Mesothelial cell of epicardium (in vitro differentiated cells): ENCODE results near the gene CHRNA7. TPM values are rescaled to one million over a fixed set of nuclear protein-coding genes. Genes with fewer than 3 reads are reported as not detected.

Experiments
- DNase-seq, 2 experiments: peaks; one replicate each; pipeline ENCODE4 v3.0.0; 2021; ENCODE audit warnings: low spot score in 2 of 2; ENCODE audit not compliant: unreplicated experiment in 2 of 2
- H3K27ac Mint-ChIP-seq: 2 replicates; pipeline ENCODE4 v1.8.0; 2021; ENCODE audit warnings: mixed read lengths
- H3K27me3 Mint-ChIP-seq: 2 replicates; pipeline ENCODE4 v1.8.0; 2021; ENCODE audit warnings: low read depth, mixed read lengths
- H3K36me3 Mint-ChIP-seq: 2 replicates; pipeline ENCODE4 v1.8.0; 2021; ENCODE audit warnings: mixed read lengths
- H3K4me1 Mint-ChIP-seq: 2 replicates; pipeline ENCODE4 v1.8.0; 2021; ENCODE audit warnings: mixed read lengths
- H3K4me3 Mint-ChIP-seq: 2 replicates; pipeline ENCODE4 v1.8.0; 2021; ENCODE audit warnings: mild to moderate bottlenecking, moderate library complexity, mixed read lengths
- H3K9me3 Mint-ChIP-seq: 2 replicates; pipeline ENCODE4 v1.8.0; 2021; ENCODE audit warnings: mixed read lengths
- total RNA-seq: library from RNA; stranded (reverse); gene quantifications from 3 replicates; pipeline ENCODE4 v1.2.1, GENCODE V29; 2021
- TF ChIP-seq, protein P1 (sequence below): fragments of 200-600 bp; sonication (generic); IDR thresholded peaks from one replicate; pipeline ENCODE4 v1.5.0; 2021; ENCODE audit warnings: antibody characterized with exemption; ENCODE audit not compliant: unreplicated experiment

The CHRNA7 gene
- total RNA-seq, 1 donor from 2014 or later = 3.0 TPM

- TF ChIP-seq, protein P1, sequence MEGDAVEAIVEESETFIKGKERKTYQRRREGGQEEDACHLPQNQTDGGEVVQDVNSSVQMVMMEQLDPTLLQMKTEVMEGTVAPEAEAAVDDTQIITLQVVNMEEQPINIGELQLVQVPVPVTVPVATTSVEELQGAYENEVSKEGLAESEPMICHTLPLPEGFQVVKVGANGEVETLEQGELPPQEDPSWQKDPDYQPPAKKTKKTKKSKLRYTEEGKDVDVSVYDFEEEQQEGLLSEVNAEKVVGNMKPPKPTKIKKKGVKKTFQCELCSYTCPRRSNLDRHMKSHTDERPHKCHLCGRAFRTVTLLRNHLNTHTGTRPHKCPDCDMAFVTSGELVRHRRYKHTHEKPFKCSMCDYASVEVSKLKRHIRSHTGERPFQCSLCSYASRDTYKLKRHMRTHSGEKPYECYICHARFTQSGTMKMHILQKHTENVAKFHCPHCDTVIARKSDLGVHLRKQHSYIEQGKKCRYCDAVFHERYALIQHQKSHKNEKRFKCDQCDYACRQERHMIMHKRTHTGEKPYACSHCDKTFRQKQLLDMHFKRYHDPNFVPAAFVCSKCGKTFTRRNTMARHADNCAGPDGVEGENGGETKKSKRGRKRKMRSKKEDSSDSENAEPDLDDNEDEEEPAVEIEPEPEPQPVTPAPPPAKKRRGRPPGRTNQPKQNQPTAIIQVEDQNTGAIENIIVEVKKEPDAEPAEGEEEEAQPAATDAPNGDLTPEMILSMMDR = no peak
- Mint-ChIP-seq H3K4me3 (no peak overlapping the region), H3K27me3 (no peaks in the 10 kb centered on the region), H3K9me3 (peaks cover 65% of the 10 kb centered on the region), H3K4me1 (no peaks in the 10 kb centered on the region), H3K36me3 (peaks cover 9% of the 10 kb centered on the region), H3K27ac (no peak overlapping the region)
- DNase-seq = no peak
These were observed 36.8 kb downstream of the CHRNA7 start for GRCh38 chr15:32067115-32067514.

DNA sequence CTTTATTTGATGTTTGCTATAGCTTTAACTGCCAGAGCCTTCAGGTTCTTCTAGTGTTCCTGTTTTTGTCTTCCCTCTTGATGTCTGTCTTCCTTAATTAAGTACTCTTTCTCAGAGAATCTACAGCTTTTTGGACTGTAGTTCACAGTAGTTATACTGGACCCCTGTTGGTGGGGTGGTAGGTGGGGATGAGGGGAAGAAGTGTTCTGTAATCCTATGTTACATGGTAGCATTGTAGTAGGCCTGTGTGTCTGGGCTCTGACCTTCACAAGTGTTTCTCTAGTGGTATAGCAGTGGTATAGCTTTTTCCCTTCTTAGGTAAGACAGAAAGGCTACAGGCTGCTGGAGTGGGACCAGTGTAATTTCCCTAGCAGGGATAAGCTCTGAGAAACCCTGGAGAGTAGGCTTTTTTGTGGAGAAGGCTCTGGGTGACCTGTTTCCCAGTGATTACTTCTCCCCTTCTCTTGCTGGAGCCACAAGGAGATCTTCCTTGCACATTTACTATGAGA, 59.6 kb downstream of the CHRNA7 start:
- Mint-ChIP-seq H3K4me1 (no peaks in the 10 kb centered on the region), H3K36me3 (no peaks in the 10 kb centered on the region), H3K27me3 (peaks cover 10% of the 10 kb centered on the region), H3K9me3 (peaks cover 21% of the 10 kb centered on the region), H3K27ac (no peak overlapping the region), H3K4me3 (no peak overlapping the region)
- DNase-seq = no peak
- TF ChIP-seq, protein P1 = no peak

DNA sequence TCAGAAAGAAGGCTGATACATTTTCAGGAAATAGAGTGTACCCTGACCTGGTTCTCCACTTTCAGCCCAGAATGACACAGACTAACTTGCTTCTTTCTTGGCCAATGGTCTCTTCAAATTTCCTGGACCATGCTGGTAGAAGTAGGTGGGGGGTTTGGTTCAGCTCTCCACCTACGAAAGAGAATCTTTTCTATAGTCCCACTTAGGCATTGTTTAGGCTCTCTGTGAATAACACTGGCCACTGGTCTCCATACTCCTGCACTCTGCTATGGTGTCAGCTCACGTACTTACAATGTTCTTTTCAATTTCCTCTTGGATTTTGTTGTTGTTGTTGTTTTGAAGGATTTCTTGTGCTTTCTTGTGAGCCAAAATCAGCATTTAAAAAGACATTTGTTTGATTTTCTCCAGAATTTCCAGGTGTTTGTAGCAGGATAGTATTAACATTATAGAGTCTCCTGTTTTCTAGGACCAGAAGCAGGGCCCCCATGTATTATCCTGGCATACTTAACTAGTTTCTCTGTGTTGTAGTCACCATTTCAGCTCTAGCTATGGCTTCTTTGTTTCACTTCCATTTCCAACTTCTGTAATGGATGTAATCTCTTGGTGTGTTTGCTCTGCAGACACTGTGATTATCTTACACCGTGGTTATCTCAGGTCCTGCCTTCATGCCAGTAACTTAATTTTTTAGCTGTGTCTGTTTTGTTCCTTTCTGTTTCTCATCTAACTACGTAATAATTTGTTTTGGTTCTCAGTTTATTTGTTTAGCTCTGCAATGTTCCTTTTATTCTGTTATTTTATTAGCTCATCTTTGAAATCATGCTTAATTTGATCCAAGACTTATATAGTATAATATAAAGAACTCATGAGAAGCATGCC, 61.4 kb downstream of the CHRNA7 start:
- Mint-ChIP-seq H3K4me1 (no peaks in the 10 kb centered on the region), H3K4me3 (no peak overlapping the region), H3K27ac (no peak overlapping the region), H3K9me3 (peaks cover 21% of the 10 kb centered on the region), H3K36me3 (no peaks in the 10 kb centered on the region), H3K27me3 (peaks cover 22% of the 10 kb centered on the region)
- no peak for DNase-seq
- TF ChIP-seq, protein P1 = no peak

- Mint-ChIP-seq H3K27me3 (peaks cover 57% of the 10 kb centered on the region), H3K4me3 (no peak overlapping the region), H3K4me1 (peaks cover 7% of the 10 kb centered on the region), H3K36me3 (no peaks in the 10 kb centered on the region), H3K27ac (no peak overlapping the region), H3K9me3 (no peaks in the 10 kb centered on the region)
- TF ChIP-seq, protein P1 = no peak
- no peak for DNase-seq
These were observed 65.9 kb downstream of the CHRNA7 start for GRCh38 chr15:32096213-32096612.

DNA sequence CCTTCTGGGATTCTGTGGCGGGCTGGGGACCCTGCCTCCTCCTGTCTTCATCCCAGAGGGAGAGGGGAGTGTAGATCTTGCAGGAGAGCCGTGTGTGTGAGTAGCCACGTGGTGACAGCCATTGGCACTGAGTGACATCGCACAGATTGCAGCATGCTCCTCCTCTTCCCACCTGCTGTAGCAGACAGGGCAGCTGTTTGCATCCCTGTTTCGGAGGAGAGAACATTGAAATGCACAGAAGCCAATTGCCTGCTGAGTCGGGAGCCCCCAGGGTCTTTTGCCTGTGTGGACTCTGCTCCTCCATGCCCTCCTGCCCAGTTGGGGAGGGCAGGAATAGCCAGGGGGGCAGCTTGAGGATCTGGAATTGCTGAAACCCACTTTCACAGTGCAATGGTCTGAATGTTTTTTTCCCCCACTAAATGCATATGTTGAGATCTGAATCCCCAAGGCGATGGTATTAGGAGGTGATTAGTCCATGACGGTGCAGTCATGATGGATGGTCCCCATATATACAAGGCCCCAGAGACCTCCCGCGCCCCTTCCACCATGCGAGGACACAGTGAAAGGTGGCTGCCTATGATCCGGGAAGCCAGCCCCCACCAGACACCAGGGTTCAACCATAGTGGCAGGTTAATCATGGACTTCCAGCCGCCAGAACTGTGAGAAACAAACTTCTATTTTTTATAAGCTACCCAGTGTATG, 66.8 kb downstream of the CHRNA7 start:
- Mint-ChIP-seq H3K27ac (no peak overlapping the region), H3K9me3 (no peaks in the 10 kb centered on the region), H3K27me3 (peaks cover 55% of the 10 kb centered on the region), H3K4me3 (no peak overlapping the region), H3K36me3 (no peaks in the 10 kb centered on the region), H3K4me1 (peaks cover 7% of the 10 kb centered on the region)
- TF ChIP-seq, protein P1 = no peak
- DNase-seq = no peak
